K562 (cell line): ENCODE results near the gene ENO2. TPM values are rescaled to one million over a fixed set of nuclear protein-coding genes. Genes with fewer than 3 reads are reported as not detected.

ENCODE experiments used
- ATAC-seq: fragments of 200-7000 bp; cut with Tn5 transposase; 3 replicates; pipeline ENCODE4 v1.9.1; 2020; ENCODE audit warnings: moderate library complexity
- BruUV-seq: library from RNA; stranded (reverse); fragments of 400-500 nt; replicated peaks from 2 replicates; lab custom pipeline; 2021; lab: Mats Ljungman, UMichigan
- CTCF ChIA-PET: fragments of 300-600 bp; formaldehyde crosslinking; extraction: SDS; loops from one replicate; lab custom pipeline; 2021; ENCODE audit warnings: low intra/inter-chr PET ratio; lab: Yijun Ruan, JAX
- POLR2A ChIA-PET: fragments of 300-600, 350-650 bp; sonication (Branson Sonifier 250); formaldehyde crosslinking; extraction: SDS; loops from one replicate; lab custom pipeline; 2021; ENCODE audit warnings: antibody characterized with exemption, inconsistent platforms; lab: Yijun Ruan, JAX
- DNase-seq, 4 experiments: peaks; one replicate each; pipeline versions ENCODE4 v3.0.0 to v3.0.0-alpha.2; 2011 to 2018; ENCODE audit warnings: low spot score in 3 of 4, mixed read lengths in 3 of 4; ENCODE audit errors: extremely low read depth in 1 of 4
- FAIRE-seq: peaks from 2 replicates; lab custom pipeline; 2011; peaks lifted over from hg19 to GRCh38; lab: Jason Lieb, UNC
- H2AFZ ChIP-seq: 2 replicates; pipeline ENCODE4 v1.6.0; 2011; ENCODE audit warnings: low read depth, low read length, control low read depth, inconsistent platforms
- H3K27ac ChIP-seq: fragments of 200-600 bp; 3 replicates; pipeline ENCODE4 v1.8.0; 2011; ENCODE audit warnings: low read depth, mild to moderate bottlenecking, control low read depth, inconsistent platforms, low read length, moderate library complexity, mixed read lengths; ENCODE audit errors: extremely low read depth
- H3K27me3 ChIP-seq, 2 experiments: fragments of 300-600 bp in 1 of 2; 2 replicates in 1 of 2; 3 replicates in 1 of 2; pipeline versions ENCODE4 v1.6.0 to v1.8.0; 2011; ENCODE audit warnings: inconsistent platforms in 2 of 2, low read length in 2 of 2, mild to moderate bottlenecking in 1 of 2, mixed read lengths in 1 of 2, moderate library complexity in 1 of 2; ENCODE audit not compliant: control insufficient read depth in 2 of 2, insufficient read depth in 2 of 2
- H3K36me3 ChIP-seq: fragments of 300-600 bp; 3 replicates; pipeline ENCODE4 v1.8.0; 2011; ENCODE audit warnings: mild to moderate bottlenecking, low read length, inconsistent platforms; ENCODE audit not compliant: control insufficient read depth, insufficient read depth
- H3K4me1 ChIP-seq, 2 experiments: fragments of 200-600 bp in 1 of 2; replicated peaks in 1 of 2; 2 replicates in 1 of 2; 3 replicates in 1 of 2; pipeline versions ENCODE4 v1.5.1 to v1.8.0; 2011; ENCODE audit warnings: inconsistent platforms in 2 of 2, low read length in 2 of 2, mild to moderate bottlenecking in 1 of 2, mixed read lengths in 1 of 2, moderate library complexity in 1 of 2; ENCODE audit not compliant: control insufficient read depth in 2 of 2, insufficient read depth in 2 of 2
- H3K4me2 ChIP-seq: 2 replicates; pipeline ENCODE4 v1.6.1; 2011; ENCODE audit warnings: low read length, control low read depth, inconsistent platforms, mixed read lengths; ENCODE audit not compliant: insufficient read depth
- H3K4me3 ChIP-seq: fragments of 200-600 bp; sonication (generic), shearing (Covaris generic); 2 replicates; pipeline ENCODE4 v1.5.1; 2016; ENCODE audit warnings: control low read depth, inconsistent platforms
- H3K79me2 ChIP-seq: fragments of 200-600 bp; 3 replicates; pipeline ENCODE4 v1.8.0; 2011; ENCODE audit warnings: low read length, inconsistent platforms; ENCODE audit not compliant: control insufficient read depth, insufficient read depth
- H3K9ac ChIP-seq, 2 experiments: 2 replicates each; pipeline versions ENCODE4 v1.6.0 to v1.6.1; 2011; ENCODE audit warnings: low read depth in 2 of 2, low read length in 2 of 2, control low read depth in 1 of 2, inconsistent platforms in 1 of 2, mild to moderate bottlenecking in 1 of 2, mixed read lengths in 1 of 2; ENCODE audit not compliant: insufficient read depth in 1 of 2
- H3K9me1 ChIP-seq: one replicate; pipeline ENCODE4 v1.6.0; 2011; ENCODE audit warnings: inconsistent platforms, mild to moderate bottlenecking, low read length, moderate library complexity; ENCODE audit not compliant: control insufficient read depth, insufficient read depth
- H3K9me3 ChIP-seq: replicated peaks from 2 replicates; pipeline ENCODE4 v1.5.1; 2011; ENCODE audit warnings: low read depth, low read length, inconsistent platforms; ENCODE audit not compliant: control insufficient read depth, insufficient read depth
- H4K20me1 ChIP-seq: replicated peaks from 2 replicates; pipeline ENCODE4 v1.6.1; 2011; ENCODE audit warnings: low read length, inconsistent platforms, mixed read lengths; ENCODE audit not compliant: control insufficient read depth, insufficient read depth
- ARHGAP35 ChIP-seq: fragments of 450-650 bp; IDR thresholded peaks from 2 replicates; pipeline ENCODE4 v1.6.1; 2018; ENCODE audit not compliant: partially characterized antibody
- C11orf30 ChIP-seq: fragments of 450-650 bp; IDR thresholded peaks from 2 replicates; pipeline ENCODE4 v1.6.1; 2016; ENCODE audit warnings: low read depth, mild to moderate bottlenecking
- HEY1 ChIP-seq: fragments of 250-450 bp; sonication (Bioruptor Pico); IDR thresholded peaks from 2 replicates; pipeline ENCODE4 v1.5.0; 2020; ENCODE audit warnings: mild to moderate bottlenecking, moderate library complexity, borderline replicate concordance
- JUNB ChIP-seq: fragments of 450-650 bp; formaldehyde crosslinking; conservative IDR thresholded peaks from 2 replicates; pipeline ENCODE4 v1.4.0; 2020; ENCODE audit warnings: mild to moderate bottlenecking
- MEF2A ChIP-seq: IDR thresholded peaks from 2 replicates; pipeline ENCODE4 v1.6.1; 2011; ENCODE audit warnings: low read depth, mild to moderate bottlenecking, low read length, moderate library complexity; ENCODE audit not compliant: control insufficient read depth
- RFX1 ChIP-seq: fragments of 450-650 bp; IDR thresholded peaks from 2 replicates; pipeline ENCODE4 v1.6.1; 2016; ENCODE audit warnings: mild to moderate bottlenecking, moderate library complexity
- SIRT6 ChIP-seq: IDR thresholded peaks from one replicate; pipeline ENCODE4 v1.6.1; 2012; ENCODE audit warnings: low read depth, mild to moderate bottlenecking, control low read depth, inconsistent platforms, low read length, moderate library complexity
- SREBF2 ChIP-seq: sonication (generic); formaldehyde crosslinking; IDR thresholded peaks from 2 replicates; pipeline ENCODE4 v1.4.0; 2020; ENCODE audit warnings: mild to moderate bottlenecking, missing genetic modification reagents
- SRSF3 ChIP-seq: fragments of 200-400 bp; formaldehyde crosslinking; IDR thresholded peaks from 2 replicates; pipeline ENCODE4 v1.6.1; 2016; ENCODE audit warnings: mild to moderate bottlenecking, low read length, moderate library complexity; ENCODE audit not compliant: insufficient read depth
- ZC3H4 ChIP-seq: sonication (generic); formaldehyde crosslinking; IDR thresholded peaks from 2 replicates; pipeline ENCODE4 v1.9.0; 2021; ENCODE audit warnings: missing genetic modification reagents, borderline replicate concordance
- ZNF133 ChIP-seq: fragments of 250-450 bp; sonication (Bioruptor Pico); IDR thresholded peaks from 2 replicates; pipeline ENCODE4 v1.4.0; 2020; ENCODE audit warnings: mild to moderate bottlenecking
- ZNF707 ChIP-seq: fragments of 250-450 bp; sonication (Bioruptor Pico); conservative IDR thresholded peaks from 2 replicates; pipeline ENCODE4 v1.8.0; 2022; ENCODE audit warnings: inconsistent platforms, mild to moderate bottlenecking, moderate library complexity
- WGBS: fragments of 100-300 bp; shearing (Covaris generic); methylation state at CpG from one replicate; pipeline ENCODE4 v1.1.6; 2016; ENCODE audit warnings: low coverage, mixed read lengths; ENCODE audit not compliant: insufficient coverage; ENCODE audit errors: missing lambda C conversion rate; 5-methylcytosine and 5-hydroxymethylcytosine counted together
- in situ Hi-C: fragments of 300-500 bp; cut with MboI; formaldehyde crosslinking; loops from 4 replicates; pipeline ENCODE4 v1.15.0; 2018; ENCODE audit warnings: inconsistent platforms, mixed read lengths
- intact Hi-C: fragments of 100-400 bp; cut with micrococcal nuclease; formaldehyde crosslinking; loops from 2 replicates; pipeline ENCODE4 v1.14.2; 2022
- polyA plus RNA-seq, 8 experiments: library from polyadenylated mRNA; depleted of rRNA in 4 of 8; stranded (reverse) in 5 of 8; unstranded in 3 of 8; fragments of >200 nt; fragmentation: Nextera tagmentation in 2 of 8; fragmentation: Illumina TruSeq in 1 of 8; extraction: Ambion mirVana in 2 of 8; extraction: Trizol in 1 of 8; gene quantifications; 2 replicates each; pipeline versions ENCODE4 v1.2.1 to v1.2.3, GENCODE V29; 2011 to 2014; ENCODE audit warnings: inconsistent platforms in 1 of 8, missing spikeins in 1 of 8
- total RNA-seq, 7 experiments: library from RNA; depleted of rRNA in 6 of 7; stranded (reverse); fragments of >200 nt in 6 of 7; fragmentation: Illumina TruSeq in 2 of 7; extraction: Trizol in 2 of 7; gene quantifications; 2 replicates each; pipeline versions ENCODE4 v1.2.1 to v1.2.3, GENCODE V29; 2011 to 2021; ENCODE audit warnings: low replicate concordance in 1 of 7
- TF ChIP-seq, protein P1 (sequence below): sonication (generic); formaldehyde crosslinking; IDR thresholded peaks from 2 replicates; pipeline ENCODE4 v1.8.0; 2022; ENCODE audit warnings: mild to moderate bottlenecking, missing genetic modification reagents
- TF ChIP-seq, protein P2 (sequence below): fragments of 250-450 bp; sonication (Bioruptor Pico); IDR thresholded peaks from 2 replicates; pipeline ENCODE4 v1.4.0; 2020; ENCODE audit warnings: borderline replicate concordance
- TF ChIP-seq, protein P3 (sequence below): fragments of 250-450 bp; sonication (Bioruptor Pico); IDR thresholded peaks from 2 replicates; pipeline ENCODE4 v1.8.0; 2022; ENCODE audit warnings: inconsistent platforms

The ENO2 gene
- total and polyA plus RNA-seq, 9 of the 15 experiments (the other 6 are each of a cell fraction or from before 2014, with no cell fraction given): 10.9 to 43.3 (median 21.0) TPM

DNA sequence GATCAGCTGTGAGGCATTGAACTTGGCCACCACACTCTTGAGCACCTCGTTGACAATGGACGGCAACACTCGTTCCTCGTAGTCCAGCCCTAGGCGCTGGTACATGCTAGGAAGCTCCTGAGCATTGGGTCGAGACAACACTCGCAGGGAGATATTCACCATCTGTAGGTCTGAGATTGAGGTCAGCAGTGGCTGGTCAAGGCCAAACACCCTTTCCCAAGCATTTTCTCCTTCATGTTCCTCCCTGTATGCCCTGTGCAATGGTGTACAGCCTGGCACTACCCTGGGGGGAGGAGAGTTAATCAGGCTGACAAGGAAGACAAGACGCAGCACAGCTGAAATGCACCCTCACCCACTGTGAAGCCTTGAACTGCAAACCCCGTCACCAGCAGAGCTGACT lies 54.0 kb downstream of the ENO2 start:
- DNase-seq (no peak), FAIRE-seq (no peak), ATAC-seq (no peak)
- in situ Hi-C loops (no loop called here), intact Hi-C loops (loop anchor here (10.0 kb wide), 1 partner anchor 216 kb away; the partner anchor contains the start of gene PEX5)
- no peaks in the 10 kb centered on the region for H3K9me3 ChIP-seq
- ChIA-PET CTCF (no interaction called here), POLR2A (interaction anchor here (0.6 to 3.0 kb wide), 6 partner anchors 10 to 96 kb away, joined by 3 to 10 read pairs (median 4); partner anchors contain the start of genes C12orf57, LPCAT3, RNU7-1 and SPSB2)
- H3K27ac ChIP-seq: peak overlapping the region; percentile 99; the same call in 2 of the 3 replicates
- H3K4me2 ChIP-seq: peak overlapping the region; percentile 99; the same call in 1 of the 2 replicates
- TF ChIP-seq JUNB (CRISPR knock-in tag) (no peak), SREBF2 (CRISPR knock-in tag) (no peak), SRSF3 (no peak), MEF2A (no peak), ARHGAP35 (no peak), ZNF133 (no peak), C11orf30 (no peak), SIRT6 (no peak), ZNF707 (CRISPR knock-in tag) (no peak), HEY1 (CRISPR knock-in tag) (no peak), ZC3H4 (no peak), RFX1 (no peak)
- TF ChIP-seq, protein P1, sequence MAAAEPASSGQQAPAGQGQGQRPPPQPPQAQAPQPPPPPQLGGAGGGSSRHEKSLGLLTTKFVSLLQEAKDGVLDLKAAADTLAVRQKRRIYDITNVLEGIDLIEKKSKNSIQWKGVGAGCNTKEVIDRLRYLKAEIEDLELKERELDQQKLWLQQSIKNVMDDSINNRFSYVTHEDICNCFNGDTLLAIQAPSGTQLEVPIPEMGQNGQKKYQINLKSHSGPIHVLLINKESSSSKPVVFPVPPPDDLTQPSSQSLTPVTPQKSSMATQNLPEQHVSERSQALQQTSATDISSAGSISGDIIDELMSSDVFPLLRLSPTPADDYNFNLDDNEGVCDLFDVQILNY (CRISPR knock-in tag): no peak
- TF ChIP-seq, protein P2, sequence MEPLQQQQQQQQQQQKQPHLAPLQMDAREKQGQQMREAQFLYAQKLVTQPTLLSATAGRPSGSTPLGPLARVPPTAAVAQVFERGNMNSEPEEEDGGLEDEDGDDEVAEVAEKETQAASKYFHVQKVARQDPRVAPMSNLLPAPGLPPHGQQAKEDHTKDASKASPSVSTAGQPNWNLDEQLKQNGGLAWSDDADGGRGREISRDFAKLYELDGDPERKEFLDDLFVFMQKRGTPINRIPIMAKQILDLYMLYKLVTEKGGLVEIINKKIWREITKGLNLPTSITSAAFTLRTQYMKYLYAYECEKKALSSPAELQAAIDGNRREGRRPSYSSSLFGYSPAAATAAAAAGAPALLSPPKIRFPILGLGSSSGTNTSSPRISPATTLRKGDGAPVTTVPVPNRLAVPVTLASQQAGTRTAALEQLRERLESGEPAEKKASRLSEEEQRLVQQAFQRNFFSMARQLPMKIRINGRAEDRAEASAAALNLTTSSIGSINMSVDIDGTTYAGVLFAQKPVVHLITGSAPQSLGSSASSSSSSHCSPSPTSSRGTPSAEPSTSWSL: no peak
- TF ChIP-seq, protein P3, sequence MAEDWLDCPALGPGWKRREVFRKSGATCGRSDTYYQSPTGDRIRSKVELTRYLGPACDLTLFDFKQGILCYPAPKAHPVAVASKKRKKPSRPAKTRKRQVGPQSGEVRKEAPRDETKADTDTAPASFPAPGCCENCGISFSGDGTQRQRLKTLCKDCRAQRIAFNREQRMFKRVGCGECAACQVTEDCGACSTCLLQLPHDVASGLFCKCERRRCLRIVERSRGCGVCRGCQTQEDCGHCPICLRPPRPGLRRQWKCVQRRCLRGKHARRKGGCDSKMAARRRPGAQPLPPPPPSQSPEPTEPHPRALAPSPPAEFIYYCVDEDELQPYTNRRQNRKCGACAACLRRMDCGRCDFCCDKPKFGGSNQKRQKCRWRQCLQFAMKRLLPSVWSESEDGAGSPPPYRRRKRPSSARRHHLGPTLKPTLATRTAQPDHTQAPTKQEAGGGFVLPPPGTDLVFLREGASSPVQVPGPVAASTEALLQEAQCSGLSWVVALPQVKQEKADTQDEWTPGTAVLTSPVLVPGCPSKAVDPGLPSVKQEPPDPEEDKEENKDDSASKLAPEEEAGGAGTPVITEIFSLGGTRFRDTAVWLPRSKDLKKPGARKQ (CRISPR knock-in tag): no peak
- peaks cover 37 to 40% of the 10 kb centered on the region in 2 experiments; a peak in 4 of 5 replicates for H3K4me1 ChIP-seq
- peaks cover 65% of the 10 kb centered on the region for H3K36me3 ChIP-seq
- 94% methylated on average over 8 of the region's 9 CpGs for WGBS
- H3K27me3 ChIP-seq: no peaks in the 10 kb centered on the region
- H2AFZ ChIP-seq: no peak overlapping the region
- BruUV-seq: no TSS peak
- H3K4me3 ChIP-seq: peak overlapping the region; percentile 97; the same call in 1 of the 2 replicates
- H4K20me1 ChIP-seq: no peaks in the 10 kb centered on the region
- H3K79me2 ChIP-seq: peaks cover 64% of the 10 kb centered on the region
- H3K9ac ChIP-seq: peak overlapping the region; percentile 70 to 99
- H3K9me1 ChIP-seq: no peaks in the 10 kb centered on the region
